ENCODE data around the gene FMR1. TPM values are rescaled to one million over a fixed set of nuclear protein-coding genes. Genes with fewer than 3 reads are reported as not detected.

FMR1 gene
- total and polyA plus RNA-seq, 8 donors: 35.2 to 93.3 (median 77.9) TPM

DNA sequence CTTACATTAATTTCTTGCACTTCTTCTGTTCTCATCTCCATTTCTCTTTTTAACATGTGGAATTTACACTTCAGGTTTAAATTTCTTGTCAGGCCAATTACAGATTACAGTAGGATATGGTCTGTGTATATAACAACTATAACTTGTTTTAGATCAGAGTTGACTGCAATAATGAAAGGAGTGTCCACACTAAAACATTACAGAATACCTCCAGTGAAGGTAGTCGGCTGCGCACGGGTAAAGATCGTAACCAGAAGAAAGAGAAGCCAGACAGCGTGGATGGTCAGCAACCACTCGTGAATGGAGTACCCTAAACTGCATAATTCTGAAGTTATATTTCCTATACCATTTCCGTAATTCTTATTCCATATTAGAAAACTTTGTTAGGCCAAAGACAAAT, 36.8 kb downstream of the FMR1 start:
- Histone ChIP-seq H3K4me3 (no peak overlapping the region), H3K36me3 (peaks cover 0 to 44% of the 10 kb centered on the region in 2 donors), H3K9me3 (no peaks in the 10 kb centered on the region), H3K4me1 (no peaks in the 10 kb centered on the region), H3K27ac (no peak overlapping the region), H3K27me3 (no peaks in the 10 kb centered on the region)
- ATAC-seq: no peak
- TF ChIP-seq, protein P1, sequence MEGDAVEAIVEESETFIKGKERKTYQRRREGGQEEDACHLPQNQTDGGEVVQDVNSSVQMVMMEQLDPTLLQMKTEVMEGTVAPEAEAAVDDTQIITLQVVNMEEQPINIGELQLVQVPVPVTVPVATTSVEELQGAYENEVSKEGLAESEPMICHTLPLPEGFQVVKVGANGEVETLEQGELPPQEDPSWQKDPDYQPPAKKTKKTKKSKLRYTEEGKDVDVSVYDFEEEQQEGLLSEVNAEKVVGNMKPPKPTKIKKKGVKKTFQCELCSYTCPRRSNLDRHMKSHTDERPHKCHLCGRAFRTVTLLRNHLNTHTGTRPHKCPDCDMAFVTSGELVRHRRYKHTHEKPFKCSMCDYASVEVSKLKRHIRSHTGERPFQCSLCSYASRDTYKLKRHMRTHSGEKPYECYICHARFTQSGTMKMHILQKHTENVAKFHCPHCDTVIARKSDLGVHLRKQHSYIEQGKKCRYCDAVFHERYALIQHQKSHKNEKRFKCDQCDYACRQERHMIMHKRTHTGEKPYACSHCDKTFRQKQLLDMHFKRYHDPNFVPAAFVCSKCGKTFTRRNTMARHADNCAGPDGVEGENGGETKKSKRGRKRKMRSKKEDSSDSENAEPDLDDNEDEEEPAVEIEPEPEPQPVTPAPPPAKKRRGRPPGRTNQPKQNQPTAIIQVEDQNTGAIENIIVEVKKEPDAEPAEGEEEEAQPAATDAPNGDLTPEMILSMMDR (IDR thresholded peaks at IDR 0.05): no peak
- no peak for DNase-seq
- intact Hi-C loops (cut with DNase I): no loop called here

DNA sequence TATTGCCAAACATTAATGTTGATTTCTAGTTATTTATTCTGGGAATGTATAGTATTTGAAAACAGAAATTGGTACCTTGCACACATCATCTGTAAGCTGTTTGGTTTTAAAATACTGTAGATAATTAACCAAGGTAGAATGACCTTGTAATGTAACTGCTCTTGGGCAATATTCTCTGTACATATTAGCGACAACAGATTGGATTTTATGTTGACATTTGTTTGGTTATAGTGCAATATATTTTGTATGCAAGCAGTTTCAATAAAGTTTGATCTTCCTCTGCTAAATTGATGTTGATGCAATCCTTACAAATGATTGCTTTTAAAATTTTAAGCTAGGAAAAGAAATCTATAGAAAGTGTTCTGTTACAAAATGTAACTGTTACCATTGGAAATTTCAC, 38.6 kb downstream of the FMR1 start:
- Histone ChIP-seq H3K36me3 (peaks cover 0 to 26% of the 10 kb centered on the region in 2 donors), H3K27me3 (no peaks in the 10 kb centered on the region), H3K4me1 (no peaks in the 10 kb centered on the region), H3K4me3 (no peak overlapping the region), H3K27ac (no peak overlapping the region), H3K9me3 (no peaks in the 10 kb centered on the region)
- TF ChIP-seq, protein P1 (IDR thresholded peaks at IDR 0.05): no peak
- ATAC-seq (no peak), DNase-seq (no peak)
- intact Hi-C loops (cut with DNase I): no loop called here

DNA sequence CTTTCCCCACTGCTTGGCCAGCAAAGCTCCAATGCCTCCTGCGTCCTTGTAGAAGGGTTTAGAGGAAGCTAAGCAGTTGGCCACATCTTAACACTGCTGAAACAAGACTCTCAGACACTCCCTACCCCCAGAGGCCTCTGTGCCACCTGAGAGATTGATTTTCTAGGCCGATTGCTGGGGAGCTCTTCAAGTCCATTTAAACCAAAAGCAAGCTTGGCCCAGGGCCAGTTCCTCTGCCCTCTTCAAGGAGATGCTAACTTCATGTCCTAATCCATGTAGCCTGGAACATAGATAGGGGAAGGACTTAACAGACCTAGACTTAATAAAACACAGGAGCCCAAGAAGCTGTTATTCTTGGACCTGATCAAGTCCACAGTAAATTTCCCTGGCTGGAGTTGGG, 42.3 kb downstream of the FMR1 start:
- intact Hi-C loops (cut with DNase I): no loop called here
- peaks cover 0 to under 1% of the 10 kb centered on the region in 2 donors for H3K36me3 ChIP-seq
- TF ChIP-seq, protein P1 (IDR thresholded peaks at IDR 0.05): no peak
- ATAC-seq (no peak), DNase-seq (no peak)
- H3K9me3 ChIP-seq: no peaks in the 10 kb centered on the region
- no peaks in the 10 kb centered on the region for H3K27me3 ChIP-seq
- no peaks in the 10 kb centered on the region for H3K4me1 ChIP-seq
- H3K27ac ChIP-seq: no peak overlapping the region
- H3K4me3 ChIP-seq: no peak overlapping the region

DNA sequence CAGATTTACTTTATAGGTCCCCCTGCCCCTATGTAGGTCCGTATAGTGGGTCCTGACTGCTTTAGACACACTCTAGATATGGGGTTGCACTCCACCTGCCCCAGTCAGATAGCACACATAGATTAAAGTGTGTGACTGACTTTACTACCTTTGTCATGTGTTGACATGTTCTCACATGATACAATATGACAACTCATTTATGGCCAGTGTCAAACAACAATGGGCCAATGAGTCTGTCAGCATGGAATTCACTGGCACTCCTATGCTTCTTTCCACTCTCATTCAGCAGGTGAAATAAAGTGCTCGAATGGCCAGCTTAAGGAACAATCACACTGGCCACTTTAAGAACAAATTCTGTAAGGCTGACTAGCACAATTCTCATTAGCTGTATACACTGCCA, 45.6 kb downstream of the FMR1 start:
- TF ChIP-seq, protein P1 (IDR thresholded peaks at IDR 0.05): no peak

DNA sequence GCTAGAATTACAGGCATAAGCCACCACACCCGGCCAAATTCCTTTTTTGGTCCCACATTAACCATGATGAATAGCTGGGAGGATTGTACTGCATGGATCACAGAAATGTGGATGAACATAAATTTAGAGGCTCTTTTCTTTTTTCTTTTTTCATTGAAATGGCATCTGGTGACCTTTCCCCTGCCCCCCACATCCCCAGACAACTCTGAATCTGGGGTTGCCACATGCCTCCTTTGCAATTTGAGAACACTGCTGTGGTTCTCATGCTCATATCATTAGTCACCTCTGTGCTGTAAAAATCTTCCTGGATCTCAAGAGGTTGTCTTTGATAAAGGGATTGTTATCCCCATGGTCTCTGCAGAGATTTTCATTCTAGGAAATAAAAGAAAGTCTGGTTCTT, 46.6 kb downstream of the FMR1 start:
- Histone ChIP-seq H3K9me3 (no peaks in the 10 kb centered on the region), H3K4me1 (no peaks in the 10 kb centered on the region), H3K27ac (no peak overlapping the region), H3K27me3 (no peaks in the 10 kb centered on the region), H3K4me3 (no peak overlapping the region), H3K36me3 (no peaks in the 10 kb centered on the region)
- TF ChIP-seq, protein P1 (IDR thresholded peaks at IDR 0.05): no peak
- DNase-seq (no peak), ATAC-seq (no peak)
- intact Hi-C loops (cut with DNase I): no loop called here

More for the DNA sequence above, 45.6 kb downstream of the FMR1 start:
- no peaks in the 10 kb centered on the region for H3K9me3 ChIP-seq
- H3K4me1 ChIP-seq: no peaks in the 10 kb centered on the region
- no peak overlapping the region for H3K27ac ChIP-seq
- no peaks in the 10 kb centered on the region for H3K27me3 ChIP-seq
- DNase-seq (no peak), ATAC-seq (no peak)
- intact Hi-C loops (cut with DNase I): no loop called here
- H3K36me3 ChIP-seq: no peaks in the 10 kb centered on the region
- no peak overlapping the region for H3K4me3 ChIP-seq

Data from left lung (tissue), 10 donors.